Astrocyte of the cerebellum (primary cell): Measurements from ENCODE around the gene ARL13A.

Experiments
- DNase-seq: peaks from one replicate; pipeline ENCODE4 v3.0.0-alpha.2; 2011; ENCODE audit warnings: low read depth
- H3K4me3 ChIP-seq: 2 replicates; pipeline ENCODE4 v1.5.1; 2011; ENCODE audit warnings: mild to moderate bottlenecking, low read depth, low read length, moderate library complexity
- in situ Hi-C: cut with HindIII; loops from 2 replicates; pipeline ENCODE4 v1.10.0; 2017; ENCODE audit warnings: low sequenced_read_pairs
- TF ChIP-seq, protein P1 (sequence below): IDR thresholded peaks from 2 replicates; pipeline ENCODE4 v1.5.1; 2012; ENCODE audit warnings: low read length, low read depth, moderate library complexity, mild to moderate bottlenecking; ENCODE audit errors: missing control alignments

ARL13A gene

DNA sequence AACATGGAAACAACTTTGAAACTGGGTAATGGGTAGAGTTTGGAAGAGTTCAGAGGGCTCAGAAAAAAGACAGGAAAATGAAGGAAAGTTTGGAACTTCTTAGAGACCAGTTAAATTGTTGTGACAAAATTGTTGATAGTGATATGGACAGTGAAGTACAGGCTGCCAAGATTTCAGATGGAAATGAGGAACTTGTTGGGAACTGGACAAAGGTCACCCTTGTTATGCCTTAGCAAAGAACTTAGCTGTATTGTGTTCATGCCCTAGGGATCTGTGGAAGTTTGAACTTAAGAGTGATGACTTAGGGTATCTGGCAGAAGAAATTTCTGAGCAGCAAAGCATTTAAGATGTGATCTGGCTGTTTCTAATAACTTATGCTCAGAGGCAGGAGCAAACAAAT, 5.1 kb upstream of the ARL13A start:
- no peak for DNase-seq
- TF ChIP-seq, protein P1, sequence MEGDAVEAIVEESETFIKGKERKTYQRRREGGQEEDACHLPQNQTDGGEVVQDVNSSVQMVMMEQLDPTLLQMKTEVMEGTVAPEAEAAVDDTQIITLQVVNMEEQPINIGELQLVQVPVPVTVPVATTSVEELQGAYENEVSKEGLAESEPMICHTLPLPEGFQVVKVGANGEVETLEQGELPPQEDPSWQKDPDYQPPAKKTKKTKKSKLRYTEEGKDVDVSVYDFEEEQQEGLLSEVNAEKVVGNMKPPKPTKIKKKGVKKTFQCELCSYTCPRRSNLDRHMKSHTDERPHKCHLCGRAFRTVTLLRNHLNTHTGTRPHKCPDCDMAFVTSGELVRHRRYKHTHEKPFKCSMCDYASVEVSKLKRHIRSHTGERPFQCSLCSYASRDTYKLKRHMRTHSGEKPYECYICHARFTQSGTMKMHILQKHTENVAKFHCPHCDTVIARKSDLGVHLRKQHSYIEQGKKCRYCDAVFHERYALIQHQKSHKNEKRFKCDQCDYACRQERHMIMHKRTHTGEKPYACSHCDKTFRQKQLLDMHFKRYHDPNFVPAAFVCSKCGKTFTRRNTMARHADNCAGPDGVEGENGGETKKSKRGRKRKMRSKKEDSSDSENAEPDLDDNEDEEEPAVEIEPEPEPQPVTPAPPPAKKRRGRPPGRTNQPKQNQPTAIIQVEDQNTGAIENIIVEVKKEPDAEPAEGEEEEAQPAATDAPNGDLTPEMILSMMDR, result no peak
- no peak overlapping the region for H3K4me3 ChIP-seq
- in situ Hi-C loops, result no loop called here

DNA sequence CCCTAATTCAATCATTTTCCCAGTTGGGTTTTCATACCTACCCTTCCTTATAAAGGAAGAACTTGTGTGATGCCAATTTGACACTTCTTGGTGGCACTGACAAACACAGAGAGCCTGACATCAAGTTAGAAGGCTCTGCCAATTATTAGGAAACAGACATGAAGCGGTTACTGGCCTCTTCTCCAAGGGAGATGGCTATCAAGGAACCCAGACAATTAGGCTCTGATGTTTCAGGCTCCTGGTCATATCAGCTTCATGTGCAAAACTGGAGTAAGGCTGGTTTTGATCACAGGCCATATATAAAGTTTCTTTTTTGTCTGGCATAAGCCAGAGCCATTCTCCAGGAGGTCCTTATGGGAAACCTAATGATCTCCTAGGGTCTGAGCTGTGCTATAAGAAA, 428 bp downstream of the ARL13A start:
- in situ Hi-C loops, result no loop called here
- DNase-seq, result no peak
- H3K4me3 ChIP-seq, result no peak overlapping the region
- TF ChIP-seq, protein P1, result no peak

DNA sequence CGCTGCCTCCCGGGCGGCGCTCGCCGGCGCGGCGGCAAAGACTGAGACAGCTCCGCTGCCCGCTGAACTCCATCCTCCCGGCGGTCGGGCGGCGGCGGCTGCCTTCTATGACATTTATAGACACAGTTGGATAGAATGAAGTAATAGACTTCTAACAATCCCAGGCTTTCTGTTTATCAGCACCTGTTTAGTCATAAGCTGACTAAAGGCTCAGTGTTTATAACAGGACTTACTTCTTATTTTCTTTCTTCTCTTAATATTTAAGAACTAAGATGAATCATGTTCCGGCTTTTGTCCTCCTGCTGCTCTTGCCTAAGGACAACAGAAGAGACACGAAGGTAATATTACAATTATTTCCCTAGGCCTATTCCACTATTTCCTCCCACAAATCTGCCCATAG, 3.9 kb downstream of the ARL13A start:
- no peak for DNase-seq
- TF ChIP-seq, protein P1, result no peak
- no peak overlapping the region for H3K4me3 ChIP-seq
- in situ Hi-C loops, result no loop called here

DNA sequence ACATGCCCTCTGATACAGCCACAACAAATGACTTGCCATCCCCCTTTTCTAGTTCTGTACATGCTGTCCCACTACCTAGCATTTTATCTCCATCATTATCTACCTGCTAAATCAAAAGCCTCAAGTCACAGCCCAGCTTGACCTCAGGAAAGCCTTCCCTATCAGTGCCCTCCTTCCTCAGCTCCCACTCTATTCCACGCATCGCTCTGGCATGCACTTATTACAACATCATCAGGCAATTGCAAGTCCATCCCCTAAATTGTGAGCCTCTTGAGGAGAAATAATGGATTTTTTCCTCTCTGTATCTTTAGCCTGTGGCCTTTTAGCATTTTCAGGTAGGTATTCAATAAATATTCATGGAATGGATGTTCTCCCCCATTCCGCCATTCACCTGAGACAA, 5.7 kb downstream of the ARL13A start:
- H3K4me3 ChIP-seq, result no peak overlapping the region
- TF ChIP-seq, protein P1, result no peak
- no peak for DNase-seq
- in situ Hi-C loops, result no loop called here

DNA sequence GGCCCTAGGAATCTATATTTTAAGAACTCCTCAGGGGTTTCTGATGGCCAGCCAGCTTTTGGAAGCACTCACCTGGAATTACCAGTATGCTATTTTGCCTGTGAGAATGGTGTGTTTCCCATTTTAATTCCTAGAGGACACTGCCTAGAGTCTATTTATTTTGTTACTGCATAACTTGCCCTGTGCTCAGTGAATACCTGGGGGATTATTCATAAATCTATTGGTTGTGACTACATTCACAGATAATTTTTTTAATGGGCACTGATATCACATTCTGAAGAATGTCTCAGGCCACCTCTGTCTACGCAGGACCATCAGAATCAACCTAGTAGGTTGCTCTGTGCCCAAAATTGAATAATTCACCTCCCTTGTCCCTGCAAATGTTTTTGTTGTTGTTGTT, 6.7 kb downstream of the ARL13A start:
- H3K4me3 ChIP-seq, result no peak overlapping the region
- TF ChIP-seq, protein P1, result no peak
- in situ Hi-C loops, result no loop called here
- DNase-seq, result no peak

DNA sequence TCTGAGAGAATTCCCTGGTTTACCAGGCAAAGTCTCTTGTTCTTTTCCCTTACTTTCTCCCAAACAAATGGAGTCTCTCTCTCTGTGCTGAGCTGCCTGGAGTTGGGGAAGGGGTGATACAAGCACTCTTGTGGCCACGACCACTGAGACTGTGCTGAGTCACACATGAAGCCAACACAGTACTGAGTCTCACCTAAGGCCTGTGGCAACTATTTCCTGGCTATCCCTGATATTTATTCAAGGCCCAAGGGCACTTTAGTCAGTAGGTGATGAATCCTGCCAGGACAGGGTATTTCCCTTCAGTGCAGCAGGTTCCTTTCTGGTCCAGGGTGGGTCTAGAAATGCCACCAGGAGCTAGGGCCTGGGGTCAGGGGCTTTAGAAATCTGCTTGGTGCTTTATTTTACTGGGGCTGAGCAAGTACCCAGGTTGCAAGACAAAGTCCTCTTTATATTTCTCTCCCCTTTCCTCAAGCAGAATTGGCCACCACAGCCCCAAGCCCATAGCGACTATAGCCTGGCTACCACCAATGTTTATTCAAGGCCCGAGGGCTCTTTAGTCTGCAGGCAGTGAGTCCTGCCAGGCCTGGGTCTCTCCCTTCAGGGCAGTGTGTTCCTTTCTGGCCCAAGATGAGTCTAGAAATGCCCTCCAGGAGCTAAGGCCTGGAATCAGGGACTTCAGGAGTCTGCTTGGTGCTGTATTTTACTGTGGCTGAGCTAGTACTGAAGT, 10.5 kb downstream of the ARL13A start:
- H3K4me3 ChIP-seq, result no peak overlapping the region
- in situ Hi-C loops, result no loop called here
- TF ChIP-seq, protein P1, result no peak
- no peak for DNase-seq
